ENCODE results near the gene OGA.

OGA gene

GRCh38 chr10:101763141-101763846 lies 55.0 kb downstream of the OGA start:
- in situ Hi-C loops (cut with MboI; ENCODE audit: low sequenced_read_pairs), result no loop called here

- in situ Hi-C loops (cut with MboI; ENCODE audit: low sequenced_read_pairs), result no loop called here
Measured at GRCh38 chr10:101762736-101763135, 55.5 kb downstream of the OGA start.

DNA sequence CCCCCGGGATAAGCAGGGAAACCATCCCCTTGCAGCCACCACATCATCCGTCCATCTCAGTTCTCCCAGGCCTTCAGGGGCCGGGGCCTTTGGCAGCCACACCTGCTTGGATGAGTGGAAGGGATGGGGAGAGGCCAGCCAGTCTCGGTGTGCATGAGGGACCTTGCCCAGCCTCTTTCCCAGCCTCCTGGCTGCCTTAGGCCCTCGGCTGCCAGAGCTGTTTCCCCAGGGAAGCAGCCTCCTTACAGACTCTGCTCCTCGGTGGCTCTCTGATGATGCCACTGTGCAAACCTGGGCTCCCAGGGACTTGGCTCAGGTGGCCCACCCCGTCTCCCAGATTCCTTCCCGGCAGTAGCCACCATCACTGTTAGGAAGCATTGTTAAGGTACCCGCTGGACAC lies 57.0 kb downstream of the OGA start:
- in situ Hi-C loops (cut with MboI; ENCODE audit: low sequenced_read_pairs), result no loop called here

DNA sequence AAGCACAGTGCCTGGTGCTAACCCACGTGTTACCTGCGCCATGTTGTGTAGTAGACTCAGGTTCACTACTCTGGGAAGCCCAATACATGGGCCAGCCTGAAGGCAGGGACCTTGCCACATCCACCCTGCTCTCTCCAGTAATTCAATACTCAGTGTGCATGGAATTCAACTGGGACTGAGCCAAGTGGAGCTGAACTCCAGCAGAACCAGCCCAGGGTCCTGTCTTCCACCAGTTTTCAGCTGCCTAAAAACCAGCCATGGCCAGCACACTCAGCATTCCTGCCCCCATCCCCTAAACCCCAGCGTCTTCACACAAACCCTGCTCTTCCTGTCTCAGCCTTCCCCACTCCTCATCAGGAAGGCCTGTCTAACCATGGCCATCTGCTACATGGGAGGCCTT lies 57.7 kb downstream of the OGA start:
- in situ Hi-C loops (cut with MboI; ENCODE audit: low sequenced_read_pairs), result no loop called here

DNA sequence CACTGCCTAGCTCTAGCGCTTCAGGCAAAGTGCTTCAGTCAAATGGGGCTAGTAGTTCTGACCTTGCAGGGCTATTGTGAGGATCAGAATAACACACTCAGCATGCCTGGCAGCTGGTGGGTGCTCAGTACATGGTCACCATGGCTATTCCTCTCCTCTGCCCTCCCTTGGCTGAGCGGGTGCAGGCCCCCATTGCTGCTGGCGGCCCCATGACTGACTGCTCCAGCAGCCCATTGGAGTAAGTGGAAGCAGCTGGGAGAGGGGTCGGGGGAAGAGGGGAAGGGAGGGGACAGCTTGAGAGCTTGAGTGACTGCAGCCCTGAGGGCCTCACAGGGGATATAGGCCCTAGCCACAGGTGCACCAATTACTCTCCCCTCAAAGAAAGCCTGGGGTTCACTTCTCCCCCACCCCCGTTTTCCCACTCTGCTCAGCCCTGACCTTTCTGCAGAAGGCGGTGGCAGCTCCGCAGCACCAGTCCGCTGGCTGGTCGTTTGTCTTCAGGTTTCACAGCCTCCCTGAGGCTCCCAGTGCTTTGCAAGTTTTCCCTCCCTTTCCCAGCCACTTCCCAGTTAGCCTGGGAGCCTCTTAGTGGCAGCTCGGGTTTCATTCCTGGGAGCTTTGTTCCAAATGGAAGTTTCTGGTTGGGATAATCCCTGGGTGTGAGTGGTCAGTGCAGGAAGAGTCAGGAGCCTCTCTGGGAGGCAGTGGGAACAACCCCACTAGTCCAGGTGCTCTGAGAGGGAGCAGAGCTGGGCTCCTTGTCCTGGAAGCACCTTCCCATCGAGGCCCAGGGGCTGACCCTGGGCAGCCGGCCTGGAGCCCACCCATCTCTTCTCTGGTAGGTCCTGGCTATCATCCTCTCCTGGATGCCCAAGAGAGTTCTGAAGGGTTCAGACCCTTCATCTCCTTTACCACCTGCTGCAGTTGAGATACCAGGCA lies 58.7 kb downstream of the OGA start:
- in situ Hi-C loops (cut with MboI; ENCODE audit: low sequenced_read_pairs), result no loop called here

GRCh38 chr10:101758858-101759257 lies 59.4 kb downstream of the OGA start:
- in situ Hi-C loops (cut with MboI; ENCODE audit: low sequenced_read_pairs), result no loop called here

DNA sequence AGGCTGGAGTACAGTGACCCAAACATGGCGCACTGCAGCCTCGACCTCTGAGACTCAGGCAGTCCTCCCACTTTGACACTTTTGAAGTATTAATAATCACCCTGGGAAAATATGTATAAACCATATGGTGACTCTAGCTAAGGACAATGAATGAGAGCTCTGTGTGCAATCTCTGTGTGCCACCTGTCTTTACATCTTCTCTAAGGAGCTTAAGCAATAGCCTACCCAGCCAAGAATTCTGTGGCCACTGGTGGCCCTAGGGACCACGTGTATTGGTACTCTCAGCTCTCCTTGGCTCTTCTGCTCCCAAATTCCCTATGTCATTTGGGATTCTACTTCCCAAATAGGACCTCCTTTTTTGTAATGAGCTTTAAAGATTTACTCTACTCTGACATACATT lies 66.0 kb downstream of the OGA start:
- in situ Hi-C loops (cut with MboI; ENCODE audit: low sequenced_read_pairs), result no loop called here

DNA sequence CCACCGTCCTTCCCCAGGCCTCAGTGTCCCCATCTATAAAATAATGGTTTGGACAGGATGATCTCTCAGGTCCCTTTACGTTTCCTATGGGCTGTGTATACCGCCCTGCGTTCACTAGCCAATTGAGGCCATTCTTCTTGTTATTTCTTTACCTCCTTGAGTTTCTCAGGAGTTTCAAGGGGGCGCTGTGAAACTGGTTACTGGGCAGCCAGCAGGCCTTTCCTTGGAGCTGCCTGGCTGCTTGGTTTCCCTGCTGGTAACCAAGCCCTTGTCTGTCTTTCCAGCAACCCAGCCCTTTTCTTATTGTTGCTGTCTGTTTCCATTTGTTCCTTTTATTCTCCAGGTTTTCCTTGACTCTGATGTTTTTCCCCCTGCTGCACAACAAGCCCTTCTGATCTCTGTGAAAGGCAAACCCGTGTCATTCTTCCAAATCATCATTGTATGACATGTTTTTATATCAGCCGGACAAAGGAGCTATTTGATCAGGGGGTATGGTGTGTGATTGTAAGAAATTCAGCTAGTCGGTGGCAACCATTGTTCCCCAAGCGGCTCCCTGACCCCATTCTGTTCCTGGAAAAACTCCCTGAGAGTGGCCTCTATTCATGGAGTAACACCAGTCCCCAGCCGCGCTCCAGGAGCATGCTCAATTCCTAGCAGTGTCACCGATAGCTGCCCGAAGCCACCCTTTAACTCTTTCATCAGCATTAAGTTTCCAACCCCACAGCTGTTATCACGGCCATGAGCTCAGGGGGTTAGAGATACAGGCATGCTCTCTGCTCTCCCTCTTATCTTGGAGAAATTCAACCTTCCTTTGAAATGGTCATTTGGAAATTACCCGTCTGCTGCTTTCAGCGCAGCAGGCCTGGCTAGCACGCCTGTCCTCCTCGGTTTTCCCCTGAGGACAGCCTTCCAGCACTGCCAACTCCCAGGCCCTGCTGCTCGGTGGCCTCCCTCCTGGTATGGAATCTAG lies 68.9 kb downstream of the OGA start:
- in situ Hi-C loops (cut with MboI; ENCODE audit: low sequenced_read_pairs), result no loop called here

DNA sequence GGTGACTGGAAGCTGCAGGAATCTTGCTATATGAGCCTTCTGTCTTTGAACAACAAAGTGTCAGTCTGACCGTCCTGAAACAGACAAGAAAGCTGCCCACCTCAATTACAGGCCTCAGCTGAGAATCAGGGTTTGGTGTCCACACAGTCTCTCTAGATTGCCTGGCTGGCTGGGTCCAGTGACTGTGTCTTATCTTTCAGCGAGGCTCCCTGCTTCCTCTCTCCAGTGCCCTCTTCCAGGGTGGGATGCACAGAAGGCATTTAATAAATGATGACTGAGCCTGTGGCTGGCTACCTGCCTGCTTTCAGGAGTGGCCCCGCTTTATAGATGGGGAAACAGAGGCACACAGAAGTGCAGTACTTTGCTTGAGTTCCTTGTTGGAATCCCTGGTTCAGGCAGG lies 69.7 kb downstream of the OGA start:
- in situ Hi-C loops (cut with MboI; ENCODE audit: low sequenced_read_pairs), result no loop called here

- in situ Hi-C loops (cut with MboI; ENCODE audit: low sequenced_read_pairs), result no loop called here
Measured at GRCh38 chr10:101745074-101745696, 73.1 kb downstream of the OGA start.

DNA sequence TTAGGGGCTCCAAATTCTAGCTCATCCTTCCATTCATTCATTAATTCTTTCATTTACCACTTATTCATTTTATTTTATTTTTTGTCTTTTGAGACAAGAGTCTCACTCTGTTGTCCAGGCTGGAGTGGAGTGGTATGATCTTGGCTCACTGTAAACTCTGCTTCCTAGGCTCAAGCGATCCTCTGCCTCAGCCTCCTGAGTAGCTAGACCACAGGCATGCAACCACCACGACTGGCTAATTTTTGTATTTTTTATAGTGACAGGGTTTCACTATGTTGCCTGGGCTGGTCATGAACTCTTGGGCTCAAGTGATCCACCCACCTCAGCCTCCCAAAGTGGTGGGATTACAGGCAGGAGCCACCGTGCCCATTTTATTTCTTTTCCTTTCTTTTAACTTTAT lies 74.0 kb downstream of the OGA start:
- in situ Hi-C loops (cut with MboI; ENCODE audit: low sequenced_read_pairs), result no loop called here

DNA sequence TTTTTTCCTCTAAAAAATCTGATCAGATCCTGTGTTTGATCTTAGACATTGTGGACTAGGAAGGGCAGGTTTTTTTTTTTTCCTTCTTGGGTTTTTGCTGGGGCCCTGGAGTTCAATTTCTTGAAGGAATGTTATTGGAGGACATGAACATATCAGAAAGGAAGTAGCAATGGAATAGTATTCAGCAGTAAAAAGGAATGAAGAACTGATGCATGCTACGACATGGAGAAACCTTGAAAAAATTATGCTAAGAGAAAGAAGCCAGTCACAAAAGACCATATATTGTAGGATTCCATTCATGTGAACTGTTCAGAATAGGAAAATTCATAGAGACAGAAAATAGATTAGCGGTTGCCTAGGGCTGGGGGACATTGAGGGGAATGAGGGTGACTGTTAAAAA lies 76.3 kb downstream of the OGA start:
- in situ Hi-C loops (cut with MboI; ENCODE audit: low sequenced_read_pairs), result no loop called here

GRCh38 chr10:101736666-101737065 lies 81.6 kb downstream of the OGA start:
- in situ Hi-C loops (cut with MboI; ENCODE audit: low sequenced_read_pairs), result no loop called here
